Measurements from ENCODE around the gene SIDT1.

SIDT1 gene

DNA sequence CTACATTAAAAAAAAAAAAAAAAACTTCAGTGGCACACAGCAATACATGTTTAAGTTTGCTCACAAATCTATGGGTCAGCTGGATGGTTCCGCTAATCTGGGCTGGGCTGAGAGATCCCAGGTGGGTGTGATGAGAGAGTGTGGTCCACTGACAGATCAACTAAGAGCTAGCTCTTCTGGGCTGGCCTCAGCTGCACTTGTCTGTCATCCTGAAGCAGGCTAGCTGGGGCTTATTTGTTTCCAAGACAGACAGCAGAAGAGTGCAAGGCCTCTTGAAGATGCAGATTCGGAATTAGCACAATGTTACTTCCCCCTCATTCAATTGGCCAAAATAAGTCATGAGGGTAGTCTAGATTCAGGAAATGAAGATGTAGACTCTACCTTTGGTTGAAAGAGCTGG is 56.5 kb downstream of the SIDT1 start:
- no peak overlapping the region for H3K23ac ChIP-seq (ENCODE audit: low read length)
- H3K4ac ChIP-seq (ENCODE audit: low read depth, low read length): no peak overlapping the region
- H3K4me3 ChIP-seq (ENCODE audit: low read length): no peak overlapping the region
- DNase-seq: no peak
- H2AK5ac ChIP-seq (ENCODE audit: low read length): no peak overlapping the region
- H4K5ac ChIP-seq (ENCODE audit: low read length): no peak overlapping the region
- peaks cover 1% of the 10 kb centered on the region for H3K27me3 ChIP-seq (ENCODE audit: insufficient read depth, low read length, poor library complexity)
- H3K4me1 ChIP-seq (ENCODE audit: control insufficient read depth, low read depth, low read length): no peaks in the 10 kb centered on the region
- no peaks in the 10 kb centered on the region for H3K36me3 ChIP-seq (ENCODE audit: control insufficient read depth, insufficient read depth, low read length)
- H2BK120ac ChIP-seq (ENCODE audit: low read depth, low read length): no peak overlapping the region
- no peak overlapping the region for H4K8ac ChIP-seq (ENCODE audit: low read depth, low read length)
- no peak overlapping the region for H3K18ac ChIP-seq (ENCODE audit: low read length)
- H3K79me2 ChIP-seq (ENCODE audit: control insufficient read depth, insufficient read depth, low read length): no peaks in the 10 kb centered on the region
- no CpG with 5 or more reads among the region's 2 CpGs for WGBS (ENCODE audit: extremely low coverage, insufficient coverage, low lambda C conversion rate)
- no peak overlapping the region for H2BK15ac ChIP-seq (replicated peaks; ENCODE audit: low read depth)
- H3K56ac ChIP-seq (ENCODE audit: low read length): no peak overlapping the region
- no peak overlapping the region for H3K27ac ChIP-seq (ENCODE audit: low read depth, low read length)
- no peak overlapping the region for H3K9ac ChIP-seq (ENCODE audit: low read length)
- no peak overlapping the region for H2BK5ac ChIP-seq (ENCODE audit: low read length)
- H3K79me1 ChIP-seq (ENCODE audit: low read length): no peaks in the 10 kb centered on the region
- H3K4me2 ChIP-seq (ENCODE audit: low read length): no peak overlapping the region

- no peak overlapping the region for H3K4me2 ChIP-seq (ENCODE audit: low read length)
- no CpG with 5 or more reads among the region's 1 CpG for WGBS (ENCODE audit: extremely low coverage, insufficient coverage, low lambda C conversion rate)
Observed at GRCh38 chr3:113589971-113590370, 57.6 kb downstream of the SIDT1 start.

DNA sequence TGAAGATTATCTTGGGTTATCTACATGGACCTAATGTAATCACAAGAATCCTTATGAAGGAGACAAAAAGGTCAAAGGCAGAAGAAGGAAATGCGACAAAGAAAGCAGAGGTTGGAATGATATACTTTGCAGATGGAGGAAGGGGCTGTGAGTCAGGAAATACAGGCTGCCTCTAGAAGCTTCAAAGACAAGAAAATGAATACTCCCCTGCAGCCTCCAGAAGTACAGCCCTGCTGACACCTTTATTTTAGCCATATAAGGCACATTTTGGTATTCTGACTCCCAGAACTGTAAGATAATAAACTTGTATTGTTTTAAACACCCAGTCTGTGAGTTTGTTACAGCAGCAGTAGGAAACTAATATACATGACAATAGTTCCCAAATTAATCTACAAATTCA is 58.6 kb downstream of the SIDT1 start:
- Histone ChIP-seq H3K27ac (ENCODE audit: low read depth, low read length) (no peak overlapping the region), H3K4me1 (ENCODE audit: control insufficient read depth, low read depth, low read length) (no peaks in the 10 kb centered on the region)
- WGBS (ENCODE audit: extremely low coverage, insufficient coverage, low lambda C conversion rate): no CpG with 5 or more reads among the region's 1 CpG

More at GRCh38 chr3:113589971-113590370, 57.6 kb downstream of the SIDT1 start:
- H2BK5ac ChIP-seq (ENCODE audit: low read length): no peak overlapping the region
- no peaks in the 10 kb centered on the region for H3K79me1 ChIP-seq (ENCODE audit: low read length)
- H3K79me2 ChIP-seq (ENCODE audit: control insufficient read depth, insufficient read depth, low read length): no peaks in the 10 kb centered on the region
- no peak overlapping the region for H4K8ac ChIP-seq (ENCODE audit: low read depth, low read length)
- H3K36me3 ChIP-seq (ENCODE audit: control insufficient read depth, insufficient read depth, low read length): no peaks in the 10 kb centered on the region
- H4K5ac ChIP-seq (ENCODE audit: low read length): no peak overlapping the region
- no peak overlapping the region for H2BK120ac ChIP-seq (ENCODE audit: low read depth, low read length)
- no peak overlapping the region for H2AK5ac ChIP-seq (ENCODE audit: low read length)
- H3K27me3 ChIP-seq (ENCODE audit: insufficient read depth, low read length, poor library complexity): peaks cover 1% of the 10 kb centered on the region
- H3K9ac ChIP-seq (ENCODE audit: low read length): no peak overlapping the region
- H3K4ac ChIP-seq (ENCODE audit: low read depth, low read length): no peak overlapping the region
- H2BK15ac ChIP-seq (replicated peaks; ENCODE audit: low read depth): no peak overlapping the region
- H3K4me3 ChIP-seq (ENCODE audit: low read length): no peak overlapping the region
- no peak overlapping the region for H3K18ac ChIP-seq (ENCODE audit: low read length)
- H3K23ac ChIP-seq (ENCODE audit: low read length): no peak overlapping the region
- no peak for DNase-seq
- no peak overlapping the region for H3K27ac ChIP-seq (ENCODE audit: low read depth, low read length)
- H3K56ac ChIP-seq (ENCODE audit: low read length): no peak overlapping the region
- no peaks in the 10 kb centered on the region for H3K4me1 ChIP-seq (ENCODE audit: control insufficient read depth, low read depth, low read length)

DNA sequence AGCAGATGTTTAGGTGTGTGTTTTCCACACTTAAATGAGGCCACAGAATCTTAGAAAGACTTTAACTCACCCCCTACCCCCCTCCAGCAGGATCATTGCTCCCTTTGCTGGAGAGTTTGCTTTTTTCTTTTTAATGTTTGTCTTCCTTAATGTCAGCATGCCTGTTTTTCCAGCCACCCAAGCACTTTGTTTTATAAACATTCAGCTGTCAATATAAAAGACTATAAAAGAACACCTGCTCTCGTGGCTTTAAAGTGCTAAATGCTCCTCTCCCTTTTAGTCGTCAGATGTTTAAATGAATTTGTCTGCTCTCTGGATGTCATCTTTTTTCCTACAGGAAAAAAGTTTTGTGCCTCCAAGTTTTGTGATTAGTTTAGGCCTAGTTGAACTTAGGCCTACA is 61.7 kb downstream of the SIDT1 start:
- H3K27ac ChIP-seq (ENCODE audit: low read depth, low read length): no peak overlapping the region
- H3K4me1 ChIP-seq (ENCODE audit: control insufficient read depth, low read depth, low read length): no peaks in the 10 kb centered on the region
- no peak overlapping the region for H3K56ac ChIP-seq (ENCODE audit: low read length)
- H2AK5ac ChIP-seq (ENCODE audit: low read length): no peak overlapping the region
- H2BK15ac ChIP-seq (replicated peaks; ENCODE audit: low read depth): no peak overlapping the region
- H4K5ac ChIP-seq (ENCODE audit: low read length): no peak overlapping the region
- no peak overlapping the region for H2BK120ac ChIP-seq (ENCODE audit: low read depth, low read length)
- H3K79me2 ChIP-seq (ENCODE audit: control insufficient read depth, insufficient read depth, low read length): no peaks in the 10 kb centered on the region
- H3K27me3 ChIP-seq (ENCODE audit: insufficient read depth, low read length, poor library complexity): no peaks in the 10 kb centered on the region
- no peak overlapping the region for H3K9ac ChIP-seq (ENCODE audit: low read length)
- H2BK5ac ChIP-seq (ENCODE audit: low read length): no peak overlapping the region
- H3K18ac ChIP-seq (ENCODE audit: low read length): no peak overlapping the region
- no peak overlapping the region for H3K23ac ChIP-seq (ENCODE audit: low read length)
- no peak overlapping the region for H3K4me3 ChIP-seq (ENCODE audit: low read length)
- H3K4ac ChIP-seq (ENCODE audit: low read depth, low read length): no peak overlapping the region
- H4K8ac ChIP-seq (ENCODE audit: low read depth, low read length): no peak overlapping the region
- H3K79me1 ChIP-seq (ENCODE audit: low read length): no peaks in the 10 kb centered on the region
- no peaks in the 10 kb centered on the region for H3K36me3 ChIP-seq (ENCODE audit: control insufficient read depth, insufficient read depth, low read length)
- no peak overlapping the region for H3K4me2 ChIP-seq (ENCODE audit: low read length)
- DNase-seq: no peak
- no CpG with 5 or more reads among the region's 2 CpGs for WGBS (ENCODE audit: extremely low coverage, insufficient coverage, low lambda C conversion rate)

More for the DNA sequence above, 58.6 kb downstream of the SIDT1 start:
- H3K9ac ChIP-seq (ENCODE audit: low read length): no peak overlapping the region
- H4K5ac ChIP-seq (ENCODE audit: low read length): no peak overlapping the region
- H2BK5ac ChIP-seq (ENCODE audit: low read length): no peak overlapping the region
- H3K36me3 ChIP-seq (ENCODE audit: control insufficient read depth, insufficient read depth, low read length): no peaks in the 10 kb centered on the region
- no peak overlapping the region for H4K8ac ChIP-seq (ENCODE audit: low read depth, low read length)
- H3K18ac ChIP-seq (ENCODE audit: low read length): no peak overlapping the region
- H3K4ac ChIP-seq (ENCODE audit: low read depth, low read length): no peak overlapping the region
- no peaks in the 10 kb centered on the region for H3K79me1 ChIP-seq (ENCODE audit: low read length)
- H3K4me3 ChIP-seq (ENCODE audit: low read length): no peak overlapping the region
- H3K56ac ChIP-seq (ENCODE audit: low read length): no peak overlapping the region
- no peak overlapping the region for H3K4me2 ChIP-seq (ENCODE audit: low read length)
- H3K23ac ChIP-seq (ENCODE audit: low read length): no peak overlapping the region
- no peak overlapping the region for H2AK5ac ChIP-seq (ENCODE audit: low read length)
- DNase-seq: peak; percentile 15
- no peak overlapping the region for H2BK15ac ChIP-seq (replicated peaks; ENCODE audit: low read depth)
- H3K79me2 ChIP-seq (ENCODE audit: control insufficient read depth, insufficient read depth, low read length): no peaks in the 10 kb centered on the region
- H2BK120ac ChIP-seq (ENCODE audit: low read depth, low read length): no peak overlapping the region
- H3K27me3 ChIP-seq (ENCODE audit: insufficient read depth, low read length, poor library complexity): peaks cover 1% of the 10 kb centered on the region

- Histone ChIP-seq H3K4me3 (ENCODE audit: low read length) (no peak overlapping the region), H3K9ac (ENCODE audit: low read length) (no peak overlapping the region), H3K4ac (ENCODE audit: low read depth, low read length) (no peak overlapping the region), H2BK5ac (ENCODE audit: low read length) (no peak overlapping the region), H3K23ac (ENCODE audit: low read length) (no peak overlapping the region), H3K79me2 (ENCODE audit: control insufficient read depth, insufficient read depth, low read length) (no peaks in the 10 kb centered on the region), H3K18ac (ENCODE audit: low read length) (no peak overlapping the region), H3K27me3 (ENCODE audit: insufficient read depth, low read length, poor library complexity) (no peaks in the 10 kb centered on the region), H2AK5ac (ENCODE audit: low read length) (no peak overlapping the region), H3K56ac (ENCODE audit: low read length) (no peak overlapping the region), H2BK120ac (ENCODE audit: low read depth, low read length) (no peak overlapping the region), H3K4me2 (ENCODE audit: low read length) (no peak overlapping the region), H2BK15ac (replicated peaks; ENCODE audit: low read depth) (no peak overlapping the region), H3K79me1 (ENCODE audit: low read length) (no peaks in the 10 kb centered on the region), H4K5ac (ENCODE audit: low read length) (no peak overlapping the region), H3K4me1 (ENCODE audit: control insufficient read depth, low read depth, low read length) (no peaks in the 10 kb centered on the region), H4K8ac (ENCODE audit: low read depth, low read length) (no peak overlapping the region), H3K36me3 (ENCODE audit: control insufficient read depth, insufficient read depth, low read length) (no peaks in the 10 kb centered on the region), H3K27ac (ENCODE audit: low read depth, low read length) (no peak overlapping the region)
- WGBS (ENCODE audit: extremely low coverage, insufficient coverage, low lambda C conversion rate): no CpG with 5 or more reads among the region's 4 CpGs
- DNase-seq: no peak
Observed at GRCh38 chr3:113597596-113598354, 65.4 kb downstream of the SIDT1 start.
